Breast epithelium (tissue), 4 donors: ENCODE measurements around the gene PCDHGA1. TPM values are rescaled to one million over a fixed set of nuclear protein-coding genes. Genes with fewer than 3 reads are reported as not detected.
"Not testable (repeated sequence)": the region's sequence is repeated elsewhere in the genome, so short reads cannot be mapped to it uniquely, and the experiment has no call there.

Source experiments
- DNase-seq, 2 donors: peaks; one replicate each; pipeline ENCODE4 v3.0.0-alpha.2; 2019; ENCODE audit warnings: low spot score in 2 of 2
- H3K27ac ChIP-seq, 2 donors: fragments of 200-600 bp; sonication (generic) in 1 of 2; one replicate each; pipeline ENCODE4 v1.5.1; 2016 to 2019; ENCODE audit warnings: mild to moderate bottlenecking in 1 of 2
- H3K27me3 ChIP-seq, 2 donors: fragments of 200-600 bp; sonication (generic) in 1 of 2; one replicate each; pipeline versions ENCODE4 v1.5.1 to v1.6.0; 2017 to 2019; ENCODE audit warnings: control low read depth in 1 of 2, mild to moderate bottlenecking in 1 of 2
- H3K36me3 ChIP-seq: fragments of 200-600 bp; one replicate; pipeline ENCODE4 v1.5.1; 2019
- H3K4me1 ChIP-seq, 2 donors: fragments of 200-600 bp; sonication (generic); one replicate each; pipeline ENCODE4 v1.5.1; 2016 to 2019; ENCODE audit warnings: control low read depth in 1 of 2
- H3K4me3 ChIP-seq, 3 donors: fragments of 200-600 bp; sonication (generic); 1 replicate in 2 of 3; 2 replicates in 1 of 3; pipeline ENCODE4 v1.5.1; 2016 to 2019; ENCODE audit warnings: mild to moderate bottlenecking in 3 of 3, moderate library complexity in 2 of 3
- H3K9me3 ChIP-seq, 2 donors: fragments of 200-600 bp; sonication (generic) in 1 of 2; one replicate each; pipeline ENCODE4 v1.5.1; 2016 to 2019; ENCODE audit warnings: control low read depth in 1 of 2
- CTCF ChIP-seq, 3 donors: fragments of 450-650 bp; IDR thresholded peaks; one replicate each; pipeline ENCODE4 v1.5.1; 2016 to 2017; ENCODE audit warnings: antibody characterized with exemption in 3 of 3, mild to moderate bottlenecking in 3 of 3, moderate library complexity in 3 of 3
- POLR2A ChIP-seq: fragments of 450-650 bp; IDR thresholded peaks from one replicate; pipeline ENCODE4 v1.6.1; 2016; ENCODE audit warnings: antibody characterized with exemption, mild to moderate bottlenecking, moderate library complexity
- POLR2AphosphoS5 ChIP-seq, 3 donors: sonication (generic); formaldehyde crosslinking; IDR thresholded peaks; one replicate each; pipeline ENCODE4 v1.6.1; 2017; ENCODE audit warnings: antibody characterized with exemption in 3 of 3
- intact Hi-C: fragments of 100-400 bp; cut with DNase I; formaldehyde crosslinking; loops from one replicate; pipeline ENCODE4 v1.15.1; 2023; ENCODE audit warnings: low total_unique reads
- total RNA-seq, 3 donors: library from RNA; depleted of rRNA; stranded (reverse); fragments of >200 nt; gene quantifications; one replicate each; pipeline ENCODE4 v1.1.0, GENCODE V29; 2016

Gene PCDHGA1
- total RNA-seq, 3 donors from 2014 or later: 0.80 to 1.3 (median 1.2) TPM

DNA sequence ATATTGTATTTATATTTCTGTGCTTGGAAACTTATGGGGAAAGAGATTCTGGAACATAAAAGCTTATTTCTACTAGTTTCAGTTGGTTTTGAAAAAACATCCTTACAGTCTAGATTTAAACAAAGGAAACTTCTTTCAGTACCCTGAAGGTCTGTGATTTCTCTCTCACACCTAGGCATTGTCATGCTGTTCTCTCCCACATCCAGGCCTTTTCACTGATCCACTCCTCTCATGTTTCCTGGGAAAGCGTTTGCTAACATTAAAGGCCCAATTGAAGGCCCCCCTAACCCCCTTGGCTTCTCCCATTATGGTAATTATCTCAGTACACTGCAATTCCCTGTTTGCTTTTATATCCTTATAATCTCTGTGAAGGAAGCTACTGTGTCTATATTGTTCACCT, 12.5 kb downstream of the PCDHGA1 start:
- Histone ChIP-seq H3K27ac (no peak overlapping the region), H3K27me3 (no peaks in the 10 kb centered on the region), H3K4me3 (no peak overlapping the region), H3K36me3 (no peaks in the 10 kb centered on the region), H3K4me1 (no peaks in the 10 kb centered on the region), H3K9me3 (peaks cover 85 to 98% of the 10 kb centered on the region in 2 donors)
- intact Hi-C loops: no loop called here
- DNase-seq: no peak
- TF ChIP-seq POLR2AphosphoS5 (IDR thresholded peaks at IDR 0.05) (no peak), CTCF (IDR thresholded peaks at IDR 0.05) (no peak), POLR2A (no peak)

DNA sequence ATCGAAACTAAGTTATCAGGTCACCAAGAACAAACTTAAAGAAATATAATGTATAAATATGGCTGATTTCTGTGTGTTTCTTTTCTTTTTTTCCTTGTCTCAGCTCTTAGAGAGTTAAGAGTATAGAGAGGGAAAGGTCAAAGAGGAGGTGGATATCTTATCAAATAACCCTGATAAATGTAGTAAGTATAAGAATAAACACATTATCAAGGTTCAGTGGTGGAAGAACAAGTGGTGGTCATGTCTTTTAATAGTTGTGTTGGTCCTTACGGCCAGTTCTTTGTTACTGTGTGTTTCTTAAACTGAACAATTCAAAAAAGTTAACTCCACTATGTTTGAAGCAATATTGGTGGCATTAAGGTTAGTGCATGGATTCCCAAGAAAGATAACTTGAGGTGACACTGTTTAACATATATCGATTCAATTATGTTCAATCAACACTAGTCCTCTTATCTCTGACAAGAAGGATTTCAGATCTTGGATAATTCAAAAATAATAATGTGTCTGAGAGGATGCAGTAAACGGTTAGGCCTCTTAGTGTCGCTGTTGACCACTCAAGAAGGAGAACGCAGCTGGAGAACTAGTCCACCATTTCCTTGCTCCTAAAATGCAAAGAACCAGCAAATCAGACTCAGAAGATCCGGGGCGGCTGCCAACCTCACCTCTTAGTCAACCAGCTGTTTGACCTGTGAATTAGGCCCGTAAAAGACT, 13.1 kb downstream of the PCDHGA1 start, which contains the start of gene PCDHGA3:
Gene PCDHGA3 (plus strand): TSS at position 588 of the 711 bp plus-strand sequence. CDS start 205 bp downstream, outside the sequence.
- Histone ChIP-seq H3K9me3 (peaks cover 85 to 98% of the 10 kb centered on the region in 2 donors), H3K27me3 (no peaks in the 10 kb centered on the region), H3K4me3 (peak within 1 kb of the TSS; percentile 7 to 42 (median 13)), H3K4me1 (no peaks in the 10 kb centered on the region), H3K27ac (no peak within 1 kb of the TSS), H3K36me3 (no peaks in the 10 kb centered on the region)
- no peak for TF ChIP-seq CTCF (IDR thresholded peaks at IDR 0.05)
- TF ChIP-seq POLR2A: no peak
- TF ChIP-seq POLR2AphosphoS5 (IDR thresholded peaks at IDR 0.05): no peak
- DNase-seq: no peak
- intact Hi-C loops: no loop called here

GRCh38 chr5:141343953-141344463, 13.7 kb downstream of the PCDHGA1 start:
- Histone ChIP-seq H3K27me3 (no peaks in the 10 kb centered on the region), H3K4me1 (no peaks in the 10 kb centered on the region), H3K9me3 (peaks cover 79 to 98% of the 10 kb centered on the region in 2 donors), H3K27ac (no peak overlapping the region), H3K4me3 (peak overlapping the region; percentile 7 to 42 (median 13)), H3K36me3 (no peaks in the 10 kb centered on the region)
- no peak for TF ChIP-seq POLR2AphosphoS5 (IDR thresholded peaks at IDR 0.05)
- TF ChIP-seq POLR2A: no peak
- TF ChIP-seq CTCF (IDR thresholded peaks at IDR 0.05): no peak
- intact Hi-C loops: no loop called here
- no peak for DNase-seq

- Histone ChIP-seq H3K4me1 (no peaks in the 10 kb centered on the region), H3K36me3 (no peaks in the 10 kb centered on the region), H3K27ac (no peak overlapping the region), H3K4me3 (peak overlapping the region in 1 of 3 donors; percentile 17), H3K27me3 (no peaks in the 10 kb centered on the region), H3K9me3 (peaks cover 71 to 93% of the 10 kb centered on the region in 2 donors)
- intact Hi-C loops: no loop called here
- DNase-seq: no peak
- TF ChIP-seq CTCF (IDR thresholded peaks at IDR 0.05): no peak
- TF ChIP-seq POLR2AphosphoS5 (IDR thresholded peaks at IDR 0.05): no peak
- no peak for TF ChIP-seq POLR2A
Measured at GRCh38 chr5:141345327-141345726, 15.0 kb downstream of the PCDHGA1 start.

DNA sequence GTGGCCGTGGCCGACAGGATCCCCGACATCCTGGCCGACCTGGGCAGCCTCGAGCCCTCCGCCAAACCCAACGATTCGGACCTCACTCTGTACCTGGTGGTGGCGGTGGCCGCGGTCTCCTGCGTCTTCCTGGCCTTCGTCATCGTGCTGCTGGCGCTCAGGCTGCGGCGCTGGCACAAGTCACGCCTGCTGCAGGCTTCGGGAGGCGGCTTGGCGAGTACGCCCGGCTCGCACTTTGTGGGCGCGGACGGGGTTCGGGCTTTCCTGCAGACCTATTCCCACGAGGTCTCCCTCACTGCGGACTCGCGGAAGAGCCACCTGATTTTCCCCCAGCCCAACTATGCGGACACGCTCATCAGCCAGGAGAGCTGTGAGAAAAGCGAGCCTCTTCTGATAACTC, 15.7 kb downstream of the PCDHGA1 start:
- H3K4me3 ChIP-seq, H3K36me3 ChIP-seq, H3K27ac ChIP-seq, DNase-seq, H3K27me3 ChIP-seq, intact Hi-C loops, H3K4me1 ChIP-seq: not testable (repeated sequence)
- H3K9me3 ChIP-seq: peaks cover 71 to 93% of the 10 kb centered on the region in 2 donors
